Measurements from ENCODE around the gene HOXA7.

GRCh38 chr7:27191161-27191731 lies 34.8 kb upstream of the HOXA7 start:
- TF ChIP-seq POLR2A (IDR thresholded peaks at IDR 0.05), result no peak
- TF ChIP-seq, protein P1, sequence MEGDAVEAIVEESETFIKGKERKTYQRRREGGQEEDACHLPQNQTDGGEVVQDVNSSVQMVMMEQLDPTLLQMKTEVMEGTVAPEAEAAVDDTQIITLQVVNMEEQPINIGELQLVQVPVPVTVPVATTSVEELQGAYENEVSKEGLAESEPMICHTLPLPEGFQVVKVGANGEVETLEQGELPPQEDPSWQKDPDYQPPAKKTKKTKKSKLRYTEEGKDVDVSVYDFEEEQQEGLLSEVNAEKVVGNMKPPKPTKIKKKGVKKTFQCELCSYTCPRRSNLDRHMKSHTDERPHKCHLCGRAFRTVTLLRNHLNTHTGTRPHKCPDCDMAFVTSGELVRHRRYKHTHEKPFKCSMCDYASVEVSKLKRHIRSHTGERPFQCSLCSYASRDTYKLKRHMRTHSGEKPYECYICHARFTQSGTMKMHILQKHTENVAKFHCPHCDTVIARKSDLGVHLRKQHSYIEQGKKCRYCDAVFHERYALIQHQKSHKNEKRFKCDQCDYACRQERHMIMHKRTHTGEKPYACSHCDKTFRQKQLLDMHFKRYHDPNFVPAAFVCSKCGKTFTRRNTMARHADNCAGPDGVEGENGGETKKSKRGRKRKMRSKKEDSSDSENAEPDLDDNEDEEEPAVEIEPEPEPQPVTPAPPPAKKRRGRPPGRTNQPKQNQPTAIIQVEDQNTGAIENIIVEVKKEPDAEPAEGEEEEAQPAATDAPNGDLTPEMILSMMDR (IDR thresholded peaks at IDR 0.05), result no peak

Measured in Peyer's patch (tissue), 4 donors.